Measurements from ENCODE around the gene C1GALT1. TPM values are rescaled to one million over a fixed set of nuclear protein-coding genes. Genes with fewer than 3 reads are reported as not detected.

The C1GALT1 gene
- total RNA-seq, 1 experiment from 2014 or later: 97.0 TPM

GRCh38 chr7:7293092-7293491 lies 110.7 kb downstream of the C1GALT1 start:
- Mint-ChIP-seq H3K27me3 (ENCODE audit: unreplicated experiment) (no peaks in the 10 kb centered on the region), H3K27ac (ENCODE audit: unreplicated experiment) (no peak overlapping the region), H3K36me3 (ENCODE audit: insufficient read depth, unreplicated experiment) (no peaks in the 10 kb centered on the region), H3K4me1 (ENCODE audit: low read depth, unreplicated experiment) (no peaks in the 10 kb centered on the region), H3K9me3 (ENCODE audit: low read depth, unreplicated experiment) (no peaks in the 10 kb centered on the region), H3K4me3 (ENCODE audit: low read depth, unreplicated experiment) (no peak overlapping the region)
- no peak for DNase-seq
- no peak for TF ChIP-seq CTCF (IDR thresholded peaks at IDR 0.05; ENCODE audit: unreplicated experiment)
- no TSS peak for BruUV-seq (replicated peaks)
- CTCF ChIA-PET: no interaction called here
- intact Hi-C loops (cut with micrococcal nuclease; ENCODE audit: unreplicated experiment): no loop called here

- H3K4me3 Mint-ChIP-seq (ENCODE audit: low read depth, unreplicated experiment): no peak overlapping the region
- no peak overlapping the region for H3K27ac Mint-ChIP-seq (ENCODE audit: unreplicated experiment)
- no peaks in the 10 kb centered on the region for H3K27me3 Mint-ChIP-seq (ENCODE audit: unreplicated experiment)
- H3K4me1 Mint-ChIP-seq (ENCODE audit: low read depth, unreplicated experiment): no peaks in the 10 kb centered on the region
- no peak for TF ChIP-seq CTCF (IDR thresholded peaks at IDR 0.05; ENCODE audit: unreplicated experiment)
- H3K9me3 Mint-ChIP-seq (ENCODE audit: low read depth, unreplicated experiment): peaks cover 3% of the 10 kb centered on the region
- H3K36me3 Mint-ChIP-seq (ENCODE audit: insufficient read depth, unreplicated experiment): no peaks in the 10 kb centered on the region
- BruUV-seq (replicated peaks): no TSS peak
- intact Hi-C loops (cut with micrococcal nuclease; ENCODE audit: unreplicated experiment): no loop called here
- CTCF ChIA-PET: no interaction called here
- DNase-seq: no peak
These were observed 112.6 kb downstream of the C1GALT1 start for GRCh38 chr7:7294911-7295310.

Measured in Calu3 (cell line).